WTC11 (cell line): ENCODE measurements around the gene CELA2A. TPM values are rescaled to one million over a fixed set of nuclear protein-coding genes. Genes with fewer than 3 reads are reported as not detected.

Experiments used
- ATAC-seq: fragments of 200-7000 bp; cut with Tn5 transposase; 2 replicates; pipeline ENCODE4 v1.10.0; 2021; ENCODE audit warnings: mild to moderate bottlenecking, moderate library complexity
- CTCF ChIA-PET: fragments of 300-600 bp; sonication (Branson Sonifier 250); formaldehyde crosslinking; loops from one replicate; lab custom pipeline; 2021; ENCODE audit warnings: antibody characterized with exemption; lab: Charles Lee
- POLR2A ChIA-PET: fragments of 350-600 bp; sonication (Branson Sonifier 250); formaldehyde crosslinking; loops from one replicate; lab custom pipeline; 2021; ENCODE audit warnings: antibody characterized with exemption; lab: Charles Lee
- DNase-seq: peaks from one replicate; pipeline ENCODE4 v3.0.0; 2021; ENCODE audit warnings: low spot score
- H3K27ac Mint-ChIP-seq: 2 replicates; pipeline ENCODE4 v1.8.0; 2021; ENCODE audit warnings: mixed read lengths
- H3K27me3 Mint-ChIP-seq: 2 replicates; pipeline ENCODE4 v1.8.0; 2021; ENCODE audit warnings: low read depth, mild to moderate bottlenecking, moderate library complexity, mixed read lengths
- H3K36me3 Mint-ChIP-seq: 2 replicates; pipeline ENCODE4 v1.8.0; 2021; ENCODE audit warnings: mixed read lengths
- H3K4me1 Mint-ChIP-seq: 2 replicates; pipeline ENCODE4 v1.8.0; 2022; ENCODE audit warnings: mixed read lengths
- H3K4me3 Mint-ChIP-seq: 2 replicates; pipeline ENCODE4 v1.8.0; 2021; ENCODE audit warnings: mild to moderate bottlenecking, moderate library complexity, mixed read lengths
- H3K9me3 Mint-ChIP-seq: 2 replicates; pipeline ENCODE4 v1.8.0; 2021; ENCODE audit warnings: mixed read lengths
- CREM ChIP-seq: sonication (generic); formaldehyde crosslinking; IDR thresholded peaks from 2 replicates; pipeline ENCODE4 v1.8.1; 2022; ENCODE audit warnings: mild to moderate bottlenecking, missing genetic modification reagents, moderate library complexity
- ETV6 ChIP-seq: sonication (generic); formaldehyde crosslinking; IDR thresholded peaks from 2 replicates; pipeline ENCODE4 v1.8.1; 2022; ENCODE audit warnings: mild to moderate bottlenecking, missing genetic modification reagents
- GTF2I ChIP-seq: fragments of 250-450 bp; sonication (Bioruptor Pico); conservative IDR thresholded peaks from 2 replicates; pipeline ENCODE4 v1.4.0; 2021; ENCODE audit warnings: mild to moderate bottlenecking
- IRF2 ChIP-seq: sonication (generic); formaldehyde crosslinking; IDR thresholded peaks from 2 replicates; pipeline ENCODE4 v1.8.0; 2022; ENCODE audit warnings: low read depth, missing genetic modification reagents, borderline replicate concordance
- KAT7 ChIP-seq: sonication (generic); formaldehyde crosslinking; IDR thresholded peaks from 2 replicates; pipeline ENCODE4 v1.8.1; 2023; ENCODE audit warnings: missing genetic modification reagents, mild to moderate bottlenecking, borderline replicate concordance
- NR3C1 ChIP-seq: sonication (generic); formaldehyde crosslinking; conservative IDR thresholded peaks from 2 replicates; pipeline ENCODE4 v1.8.1; 2023; ENCODE audit warnings: low read depth, mild to moderate bottlenecking, missing genetic modification reagents
- OVOL2 ChIP-seq: fragments of 250-450 bp; sonication (Bioruptor Pico); IDR thresholded peaks from 2 replicates; pipeline ENCODE4 v1.9.0; 2021; ENCODE audit warnings: mild to moderate bottlenecking, borderline replicate concordance
- RELA ChIP-seq: sonication (generic); formaldehyde crosslinking; IDR thresholded peaks from 2 replicates; pipeline ENCODE4 v1.8.1; 2022; ENCODE audit warnings: missing genetic modification reagents, mild to moderate bottlenecking, borderline replicate concordance
- SP1 ChIP-seq: sonication (generic); formaldehyde crosslinking; conservative IDR thresholded peaks from 2 replicates; pipeline ENCODE4 v1.8.1; 2022; ENCODE audit warnings: missing genetic modification reagents
- ZBTB21 ChIP-seq: sonication (generic); formaldehyde crosslinking; IDR thresholded peaks from 2 replicates; pipeline ENCODE4 v1.8.1; 2023; ENCODE audit warnings: mild to moderate bottlenecking, missing genetic modification reagents, borderline replicate concordance
- total RNA-seq: library from RNA; stranded (reverse); gene quantifications from 3 replicates; pipeline ENCODE4 v1.2.3, GENCODE V29; 2021
- TF ChIP-seq, protein P1 (sequence below): sonication (generic); formaldehyde crosslinking; IDR thresholded peaks from 2 replicates; pipeline ENCODE4 v1.8.1; 2022; ENCODE audit warnings: missing genetic modification reagents, borderline replicate concordance
- TF ChIP-seq, protein P2 (sequence below): sonication (generic); formaldehyde crosslinking; IDR thresholded peaks from 2 replicates; pipeline ENCODE4 v1.8.1; 2022; ENCODE audit warnings: low read depth, mild to moderate bottlenecking, moderate library complexity, missing genetic modification reagents, borderline replicate concordance
- TF ChIP-seq, protein P3 (sequence below): fragments of 250-450 bp; sonication (Bioruptor Pico); conservative IDR thresholded peaks from 2 replicates; pipeline ENCODE4 v1.9.0; 2021; ENCODE audit warnings: mild to moderate bottlenecking
- TF ChIP-seq, protein P4 (sequence below): sonication (generic); formaldehyde crosslinking; IDR thresholded peaks from 2 replicates; pipeline ENCODE4 v1.8.0; 2023; ENCODE audit warnings: missing genetic modification reagents
- TF ChIP-seq, protein P5 (sequence below): sonication (generic); formaldehyde crosslinking; IDR thresholded peaks from 2 replicates; pipeline ENCODE4 v1.8.1; 2023; ENCODE audit warnings: mild to moderate bottlenecking, moderate library complexity, missing genetic modification reagents
- TF ChIP-seq, protein P6 (sequence below): sonication (generic); formaldehyde crosslinking; IDR thresholded peaks from 2 replicates; pipeline ENCODE4 v1.8.1; 2023; ENCODE audit warnings: mild to moderate bottlenecking, missing genetic modification reagents, moderate library complexity
- TF ChIP-seq, protein P7 (sequence below): sonication (generic); formaldehyde crosslinking; conservative IDR thresholded peaks from 2 replicates; pipeline ENCODE4 v1.8.1; 2022; ENCODE audit warnings: mild to moderate bottlenecking, missing genetic modification reagents
- TF ChIP-seq, protein P8 (sequence below): sonication (generic); formaldehyde crosslinking; IDR thresholded peaks from 2 replicates; pipeline ENCODE4 v1.8.0; 2022; ENCODE audit warnings: mild to moderate bottlenecking, missing genetic modification reagents

CELA2A gene
- total RNA-seq, 1 experiment from 2014 or later = 0.83 TPM

DNA sequence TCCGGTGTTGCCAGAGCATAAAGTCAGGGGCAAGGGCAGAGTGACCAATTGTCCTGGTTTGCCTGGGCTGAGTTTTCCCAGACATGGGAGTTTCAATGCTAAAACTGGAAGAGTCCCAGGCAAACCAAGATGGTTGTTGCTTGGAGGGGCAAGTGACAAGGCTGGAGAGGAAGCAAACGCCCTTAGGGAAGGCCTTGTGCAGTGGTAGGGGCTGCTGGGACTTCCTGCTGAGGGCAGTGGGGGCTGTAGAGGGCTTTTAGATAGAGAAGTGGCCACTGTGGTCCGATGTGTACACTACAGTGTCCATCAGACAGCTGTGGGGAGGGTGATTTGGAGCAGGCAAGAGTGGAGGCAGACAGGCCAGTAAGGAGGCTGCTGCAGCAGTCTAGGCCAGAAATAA, 7.0 kb upstream of the CELA2A start (continued):
- TF ChIP-seq, protein P1, sequence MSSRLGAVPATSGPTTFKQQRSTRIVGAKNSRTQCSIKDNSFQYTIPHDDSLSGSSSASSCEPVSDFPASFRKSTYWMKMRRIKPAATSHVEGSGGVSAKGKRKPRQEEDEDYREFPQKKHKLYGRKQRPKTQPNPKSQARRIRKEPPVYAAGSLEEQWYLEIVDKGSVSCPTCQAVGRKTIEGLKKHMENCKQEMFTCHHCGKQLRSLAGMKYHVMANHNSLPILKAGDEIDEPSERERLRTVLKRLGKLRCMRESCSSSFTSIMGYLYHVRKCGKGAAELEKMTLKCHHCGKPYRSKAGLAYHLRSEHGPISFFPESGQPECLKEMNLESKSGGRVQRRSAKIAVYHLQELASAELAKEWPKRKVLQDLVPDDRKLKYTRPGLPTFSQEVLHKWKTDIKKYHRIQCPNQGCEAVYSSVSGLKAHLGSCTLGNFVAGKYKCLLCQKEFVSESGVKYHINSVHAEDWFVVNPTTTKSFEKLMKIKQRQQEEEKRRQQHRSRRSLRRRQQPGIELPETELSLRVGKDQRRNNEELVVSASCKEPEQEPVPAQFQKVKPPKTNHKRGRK = no peak
- TF ChIP-seq GTF2I = no peak
- TF ChIP-seq OVOL2 (CRISPR knock-in tag) = no peak
- TF ChIP-seq, protein P2, sequence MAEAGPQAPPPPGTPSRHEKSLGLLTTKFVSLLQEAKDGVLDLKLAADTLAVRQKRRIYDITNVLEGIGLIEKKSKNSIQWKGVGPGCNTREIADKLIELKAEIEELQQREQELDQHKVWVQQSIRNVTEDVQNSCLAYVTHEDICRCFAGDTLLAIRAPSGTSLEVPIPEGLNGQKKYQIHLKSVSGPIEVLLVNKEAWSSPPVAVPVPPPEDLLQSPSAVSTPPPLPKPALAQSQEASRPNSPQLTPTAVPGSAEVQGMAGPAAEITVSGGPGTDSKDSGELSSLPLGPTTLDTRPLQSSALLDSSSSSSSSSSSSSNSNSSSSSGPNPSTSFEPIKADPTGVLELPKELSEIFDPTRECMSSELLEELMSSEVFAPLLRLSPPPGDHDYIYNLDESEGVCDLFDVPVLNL = no peak
- TF ChIP-seq IRF2 (CRISPR knock-in tag) = no peak
- TF ChIP-seq, protein P3, sequence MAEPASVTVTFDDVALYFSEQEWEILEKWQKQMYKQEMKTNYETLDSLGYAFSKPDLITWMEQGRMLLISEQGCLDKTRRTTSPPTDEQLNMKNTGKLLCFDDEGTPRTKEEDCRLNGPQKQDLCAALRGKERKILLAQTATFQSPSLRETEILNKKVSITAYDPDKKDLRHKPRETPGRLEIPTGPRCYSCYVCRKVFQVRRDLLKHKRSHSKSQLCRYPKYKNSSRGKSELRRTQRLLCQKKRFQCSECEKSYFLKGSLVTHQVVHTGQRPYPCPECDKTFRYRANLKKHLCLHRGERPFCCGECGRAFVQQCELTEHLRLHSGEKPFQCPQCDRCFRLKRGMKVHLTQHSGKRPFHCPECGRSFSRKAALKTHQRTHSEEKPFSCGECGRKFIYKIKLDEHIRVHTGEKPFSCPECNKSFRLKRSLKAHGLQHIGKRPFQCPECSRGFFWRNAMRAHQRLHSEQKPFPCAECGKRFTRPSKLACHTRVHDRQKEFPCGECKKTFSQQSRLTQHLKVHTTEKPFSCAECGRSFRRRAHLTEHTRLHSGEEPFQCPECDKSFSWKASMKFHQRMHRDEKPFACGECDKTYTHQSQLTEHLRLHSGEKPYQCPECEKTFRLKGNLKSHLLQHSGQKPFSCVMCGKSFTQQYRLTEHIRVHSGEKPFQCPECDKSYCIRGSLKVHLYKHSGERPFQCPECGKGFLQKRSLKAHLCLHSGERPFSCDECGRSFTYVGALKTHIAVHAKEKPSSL = no peak

DNA sequence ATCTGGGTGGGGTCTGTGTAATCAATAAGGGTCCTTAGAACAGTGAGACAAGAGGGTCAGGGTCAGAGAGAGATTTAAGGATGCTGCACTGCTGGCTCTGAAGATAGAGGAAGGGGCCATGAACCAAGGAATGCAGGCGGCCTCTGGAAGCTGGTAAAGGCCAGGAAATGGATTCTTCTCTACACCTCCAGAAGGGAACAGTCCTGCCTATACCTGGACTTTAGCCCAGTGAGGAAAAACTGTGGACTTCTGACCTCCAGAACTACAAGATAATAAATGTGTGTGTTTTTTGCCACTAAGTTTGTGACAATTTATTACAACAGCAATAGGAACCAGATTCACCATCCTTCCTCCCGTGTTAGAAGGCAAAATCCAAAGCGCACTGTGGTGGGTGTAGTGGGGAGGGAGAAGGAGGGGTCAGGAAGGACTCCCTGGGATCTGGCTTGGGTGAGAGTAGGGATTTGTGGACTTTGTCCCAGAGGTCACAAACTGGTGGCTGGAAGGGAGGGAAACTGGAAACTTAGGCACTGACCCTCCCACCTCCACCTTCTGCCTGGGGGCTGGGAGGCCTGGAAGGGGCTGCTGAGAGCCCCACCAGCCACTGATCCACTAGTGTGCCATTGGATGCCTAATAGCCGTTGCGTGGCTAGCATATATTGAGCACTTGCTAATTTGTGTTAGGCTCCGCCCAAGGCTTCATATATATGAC, 5.4 kb upstream of the CELA2A start:
- Mint-ChIP-seq H3K27me3 (0 out of 2 replicates have a peak, but pooled peaks cover 4% of the 10 kb centered on the region), H3K4me1 (no peaks in the 10 kb centered on the region), H3K4me3 (no peak overlapping the region), H3K27ac (no peak overlapping the region), H3K36me3 (no peaks in the 10 kb centered on the region), H3K9me3 (peaks cover 19% of the 10 kb centered on the region)
- TF ChIP-seq, protein P4, sequence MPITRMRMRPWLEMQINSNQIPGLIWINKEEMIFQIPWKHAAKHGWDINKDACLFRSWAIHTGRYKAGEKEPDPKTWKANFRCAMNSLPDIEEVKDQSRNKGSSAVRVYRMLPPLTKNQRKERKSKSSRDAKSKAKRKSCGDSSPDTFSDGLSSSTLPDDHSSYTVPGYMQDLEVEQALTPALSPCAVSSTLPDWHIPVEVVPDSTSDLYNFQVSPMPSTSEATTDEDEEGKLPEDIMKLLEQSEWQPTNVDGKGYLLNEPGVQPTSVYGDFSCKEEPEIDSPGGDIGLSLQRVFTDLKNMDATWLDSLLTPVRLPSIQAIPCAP (CRISPR knock-in tag) = no peak
- TF ChIP-seq ETV6 (CRISPR knock-in tag) (no peak), KAT7 (CRISPR knock-in tag) (no peak), CREM (no peak), RELA (CRISPR knock-in tag) (no peak)
- TF ChIP-seq, protein P5, sequence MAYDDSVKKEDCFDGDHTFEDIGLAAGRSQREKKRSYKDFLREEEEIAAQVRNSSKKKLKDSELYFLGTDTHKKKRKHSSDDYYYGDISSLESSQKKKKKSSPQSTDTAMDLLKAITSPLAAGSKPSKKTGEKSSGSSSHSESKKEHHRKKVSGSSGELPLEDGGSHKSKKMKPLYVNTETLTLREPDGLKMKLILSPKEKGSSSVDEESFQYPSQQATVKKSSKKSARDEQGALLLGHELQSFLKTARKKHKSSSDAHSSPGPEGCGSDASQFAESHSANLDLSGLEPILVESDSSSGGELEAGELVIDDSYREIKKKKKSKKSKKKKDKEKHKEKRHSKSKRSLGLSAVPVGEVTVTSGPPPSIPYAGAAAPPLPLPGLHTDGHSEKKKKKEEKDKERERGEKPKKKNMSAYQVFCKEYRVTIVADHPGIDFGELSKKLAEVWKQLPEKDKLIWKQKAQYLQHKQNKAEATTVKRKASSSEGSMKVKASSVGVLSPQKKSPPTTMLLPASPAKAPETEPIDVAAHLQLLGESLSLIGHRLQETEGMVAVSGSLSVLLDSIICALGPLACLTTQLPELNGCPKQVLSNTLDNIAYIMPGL = no peak
- TF ChIP-seq, protein P6, sequence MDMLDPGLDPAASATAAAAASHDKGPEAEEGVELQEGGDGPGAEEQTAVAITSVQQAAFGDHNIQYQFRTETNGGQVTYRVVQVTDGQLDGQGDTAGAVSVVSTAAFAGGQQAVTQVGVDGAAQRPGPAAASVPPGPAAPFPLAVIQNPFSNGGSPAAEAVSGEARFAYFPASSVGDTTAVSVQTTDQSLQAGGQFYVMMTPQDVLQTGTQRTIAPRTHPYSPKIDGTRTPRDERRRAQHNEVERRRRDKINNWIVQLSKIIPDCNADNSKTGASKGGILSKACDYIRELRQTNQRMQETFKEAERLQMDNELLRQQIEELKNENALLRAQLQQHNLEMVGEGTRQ (CRISPR knock-in tag) = no peak
- POLR2A ChIA-PET = no interaction called here
- CTCF ChIA-PET = no interaction called here
- ATAC-seq (no peak), DNase-seq (no peak)

DNA sequence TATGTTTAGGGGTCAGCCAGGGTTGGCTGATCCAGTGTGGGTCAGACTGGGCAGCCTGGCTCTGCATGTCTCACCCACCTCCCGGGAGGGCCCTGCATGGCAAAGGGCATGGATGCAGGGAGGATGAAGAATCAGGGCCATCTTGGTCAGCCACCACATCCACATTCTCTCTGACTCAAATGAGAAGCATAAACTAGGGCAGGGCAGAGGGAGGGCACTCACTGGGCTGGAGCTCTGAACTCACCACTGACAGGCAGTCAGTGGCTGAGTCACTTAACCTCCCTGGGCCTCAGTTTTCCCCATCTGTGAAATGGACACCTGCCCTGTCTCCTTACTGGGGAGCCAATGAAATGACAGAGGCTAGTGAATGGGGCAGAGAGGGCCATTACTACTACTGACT, 4.3 kb upstream of the CELA2A start:
- POLR2A ChIA-PET = no interaction called here
- Mint-ChIP-seq H3K36me3 (no peaks in the 10 kb centered on the region), H3K4me1 (no peaks in the 10 kb centered on the region), H3K27ac (no peak overlapping the region), H3K9me3 (peaks cover 19% of the 10 kb centered on the region), H3K4me3 (no peak overlapping the region), H3K27me3 (0 out of 2 replicates have a peak, but pooled peaks cover 4% of the 10 kb centered on the region)
- ATAC-seq (no peak), DNase-seq (no peak)
- CTCF ChIA-PET = no interaction called here
- TF ChIP-seq KAT7 (CRISPR knock-in tag) (no peak), SP1 (CRISPR knock-in tag) (no peak), ZBTB21 (CRISPR knock-in tag) (no peak), NR3C1 (CRISPR knock-in tag) (no peak)
- TF ChIP-seq, protein P7, sequence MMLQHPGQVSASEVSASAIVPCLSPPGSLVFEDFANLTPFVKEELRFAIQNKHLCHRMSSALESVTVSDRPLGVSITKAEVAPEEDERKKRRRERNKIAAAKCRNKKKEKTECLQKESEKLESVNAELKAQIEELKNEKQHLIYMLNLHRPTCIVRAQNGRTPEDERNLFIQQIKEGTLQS (CRISPR knock-in tag) = no peak
- TF ChIP-seq, protein P8, sequence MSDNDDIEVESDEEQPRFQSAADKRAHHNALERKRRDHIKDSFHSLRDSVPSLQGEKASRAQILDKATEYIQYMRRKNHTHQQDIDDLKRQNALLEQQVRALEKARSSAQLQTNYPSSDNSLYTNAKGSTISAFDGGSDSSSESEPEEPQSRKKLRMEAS (CRISPR knock-in tag) = no peak
